ENCODE results near the gene KRTAP11-1. TPM values are rescaled to one million over a fixed set of nuclear protein-coding genes. Genes with fewer than 3 reads are reported as not detected.

KRTAP11-1 gene, protein sequence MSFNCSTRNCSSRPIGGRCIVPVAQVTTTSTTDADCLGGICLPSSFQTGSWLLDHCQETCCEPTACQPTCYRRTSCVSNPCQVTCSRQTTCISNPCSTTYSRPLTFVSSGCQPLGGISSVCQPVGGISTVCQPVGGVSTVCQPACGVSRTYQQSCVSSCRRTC
- total RNA-seq, result not detected in 2 replicates

DNA sequence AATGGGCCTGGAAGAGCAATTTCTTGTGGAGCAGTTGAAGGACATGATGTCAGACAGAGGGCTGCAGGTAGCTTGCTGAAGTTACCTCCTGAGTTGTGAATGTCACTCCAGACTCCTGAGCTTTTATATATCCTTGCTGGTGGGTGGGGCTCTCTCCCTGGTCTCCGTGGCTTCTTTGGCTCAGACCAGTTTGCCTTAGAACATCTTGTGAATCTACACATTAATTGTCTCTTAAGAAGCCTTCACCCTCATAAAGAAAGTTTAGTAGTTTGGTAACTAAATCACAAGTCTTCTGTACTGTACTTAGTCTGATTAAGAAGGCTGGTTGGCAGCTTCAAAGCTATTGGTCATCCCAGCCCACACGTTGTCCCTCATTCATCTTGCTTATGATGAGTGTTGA is at the start of gene KRTAP11-1:
TSS of gene KRTAP11-1 (minus strand) at position 101 of the 400 bp plus-strand sequence. CDS start at position 45, 56 bp downstream.

Other genes starting within 250 kb of the KRTAP11-1 start
- gene KRTAP20-2, start 246.4 kb downstream of the KRTAP11-1 start, total RNA-seq, result not detected in 2 replicates
- gene KRTAP20-3, start 238.7 kb downstream of the KRTAP11-1 start, total RNA-seq, result not detected in 2 replicates
- gene KRTAP21-3, start 162.8 kb downstream of the KRTAP11-1 start, total RNA-seq, result not detected in 2 replicates
- not detected in 2 replicates for gene KRTAP21-2, start 134.3 kb downstream of the KRTAP11-1 start, total RNA-seq
- not detected in 2 replicates for gene KRTAP21-1, start 126.2 kb downstream of the KRTAP11-1 start, total RNA-seq
- gene KRTAP8-1, start 68.3 kb downstream of the KRTAP11-1 start, total RNA-seq, result not detected in 2 replicates
- not detected in 2 replicates for gene KRTAP7-1, start 51.8 kb downstream of the KRTAP11-1 start, total RNA-seq
- gene KRTAP19-8, start 156.9 kb upstream of the KRTAP11-1 start, total RNA-seq, result not detected in 2 replicates

All from hair follicular keratinocyte (primary cell).